Right renal cortex interstitium (tissue), 3 donors: ENCODE data around the gene ANK3. TPM values are rescaled to one million over a fixed set of nuclear protein-coding genes. Genes with fewer than 3 reads are reported as not detected.
A peak's percentile ranks its signal among the peaks of the same experiment; 100 is the strongest.

Experiments
- DNase-seq, 3 donors: peaks; one replicate each; pipeline ENCODE4 v3.0.0-alpha.2; 2013; ENCODE audit warnings: low read depth in 3 of 3, low spot score in 2 of 3
- polyA plus RNA-seq, 3 donors: library from polyadenylated mRNA; unstranded; fragments of 120-200 nt; gene quantifications; one replicate each; pipeline ENCODE4 v1.2.1, GENCODE V29; 2013; ENCODE audit not compliant: insufficient read length in 3 of 3

Gene ANK3
- polyA plus RNA-seq, 3 donors: 155 to 172 (median 159) TPM

- no peak for DNase-seq
These were observed 99.9 kb downstream of the ANK3 start for GRCh38 chr10:60289800-60290199.

GRCh38 chr10:60288256-60288655 lies 101.4 kb downstream of the ANK3 start:
- DNase-seq: no peak

GRCh38 chr10:60286559-60286958 lies 103.1 kb downstream of the ANK3 start:
- no peak for DNase-seq

GRCh38 chr10:60283397-60283796 lies 106.3 kb downstream of the ANK3 start:
- DNase-seq: no peak

GRCh38 chr10:60282771-60283353 lies 106.8 kb downstream of the ANK3 start:
- no peak for DNase-seq

- DNase-seq: no peak
These were observed 107.8 kb downstream of the ANK3 start for GRCh38 chr10:60281792-60282353.

- no peak for DNase-seq
These were observed 108.3 kb downstream of the ANK3 start for GRCh38 chr10:60281331-60281730.

- no peak for DNase-seq
These were observed 109.2 kb downstream of the ANK3 start for GRCh38 chr10:60280475-60280874.

- DNase-seq: no peak
These were observed 112.0 kb downstream of the ANK3 start for GRCh38 chr10:60277656-60278055.

- DNase-seq: no peak
These were observed 113.4 kb downstream of the ANK3 start for GRCh38 chr10:60276232-60276631.

GRCh38 chr10:60271319-60272040 lies 118.2 kb downstream of the ANK3 start:
- DNase-seq: no peak

GRCh38 chr10:60270426-60270825 lies 119.2 kb downstream of the ANK3 start:
- no peak for DNase-seq

- DNase-seq: no peak
These were observed 121.9 kb downstream of the ANK3 start for GRCh38 chr10:60267802-60268201.

GRCh38 chr10:60266513-60266912 lies 123.2 kb downstream of the ANK3 start:
- DNase-seq: no peak

- no peak for DNase-seq
These were observed 127.0 kb downstream of the ANK3 start for GRCh38 chr10:60262647-60263126.

GRCh38 chr10:60260321-60260720 lies 129.4 kb downstream of the ANK3 start:
- DNase-seq: no peak

- no peak for DNase-seq
These were observed 131.3 kb downstream of the ANK3 start for GRCh38 chr10:60258429-60258797.

GRCh38 chr10:60257767-60258428 lies 131.8 kb downstream of the ANK3 start:
- DNase-seq: peak in 2 of 3 donors; percentile 14 to 18

GRCh38 chr10:60254776-60255175 lies 134.9 kb downstream of the ANK3 start:
- no peak for DNase-seq

- no peak for DNase-seq
These were observed 136.2 kb downstream of the ANK3 start for GRCh38 chr10:60253484-60253883.

GRCh38 chr10:60252688-60253087 lies 137.0 kb downstream of the ANK3 start:
- DNase-seq: no peak

- DNase-seq: no peak
These were observed 143.3 kb downstream of the ANK3 start for GRCh38 chr10:60246382-60246781.
